ENCODE measurements around the gene LRRC4B.

DNA sequence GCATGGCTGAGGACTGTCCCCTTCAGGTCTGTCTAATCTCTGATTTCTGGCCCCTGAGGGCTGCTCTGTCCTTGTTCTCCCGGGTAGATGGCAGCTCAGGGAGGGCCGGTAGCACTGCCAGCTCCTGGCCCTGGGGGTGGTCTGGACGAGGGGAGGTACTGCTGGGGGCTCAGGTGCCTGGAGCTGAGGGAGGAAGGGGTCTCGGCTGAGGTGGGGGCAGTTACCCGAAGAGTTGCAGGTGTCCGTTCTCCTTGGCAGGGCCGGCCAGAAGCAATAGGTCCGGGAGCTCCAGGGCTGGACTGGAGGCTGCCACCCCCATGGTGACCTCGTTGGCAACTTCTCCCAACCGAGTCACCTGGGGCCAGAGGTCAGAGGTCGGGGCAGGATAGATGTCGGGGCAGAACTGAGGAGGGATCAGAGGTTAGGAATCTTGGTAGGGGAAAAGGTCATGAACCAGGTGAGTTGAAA, 93.1 kb downstream of the LRRC4B start:
- TF ChIP-seq, protein P1, sequence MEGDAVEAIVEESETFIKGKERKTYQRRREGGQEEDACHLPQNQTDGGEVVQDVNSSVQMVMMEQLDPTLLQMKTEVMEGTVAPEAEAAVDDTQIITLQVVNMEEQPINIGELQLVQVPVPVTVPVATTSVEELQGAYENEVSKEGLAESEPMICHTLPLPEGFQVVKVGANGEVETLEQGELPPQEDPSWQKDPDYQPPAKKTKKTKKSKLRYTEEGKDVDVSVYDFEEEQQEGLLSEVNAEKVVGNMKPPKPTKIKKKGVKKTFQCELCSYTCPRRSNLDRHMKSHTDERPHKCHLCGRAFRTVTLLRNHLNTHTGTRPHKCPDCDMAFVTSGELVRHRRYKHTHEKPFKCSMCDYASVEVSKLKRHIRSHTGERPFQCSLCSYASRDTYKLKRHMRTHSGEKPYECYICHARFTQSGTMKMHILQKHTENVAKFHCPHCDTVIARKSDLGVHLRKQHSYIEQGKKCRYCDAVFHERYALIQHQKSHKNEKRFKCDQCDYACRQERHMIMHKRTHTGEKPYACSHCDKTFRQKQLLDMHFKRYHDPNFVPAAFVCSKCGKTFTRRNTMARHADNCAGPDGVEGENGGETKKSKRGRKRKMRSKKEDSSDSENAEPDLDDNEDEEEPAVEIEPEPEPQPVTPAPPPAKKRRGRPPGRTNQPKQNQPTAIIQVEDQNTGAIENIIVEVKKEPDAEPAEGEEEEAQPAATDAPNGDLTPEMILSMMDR (IDR thresholded peaks at IDR 0.05; ENCODE audit: poor library complexity) = no peak
- TF ChIP-seq EZH2 (IDR thresholded peaks at IDR 0.05; ENCODE audit: borderline replicate concordance) = no peak

Data from hepatocyte (in vitro differentiated cells).